ENCODE measurements around the gene PSMA7. TPM values are rescaled to one million over a fixed set of nuclear protein-coding genes. Genes with fewer than 3 reads are reported as not detected.

PSMA7 gene
- polyA plus RNA-seq, 1 donor (not counting 4 experiments of a cell fraction or from before 2014, with no cell fraction given) = 383 TPM

- H3K9me3 ChIP-seq (ENCODE audit: control insufficient read depth, low read depth, low read length) = no peaks in the 10 kb centered on the region
- no peaks in the 10 kb centered on the region for H3K9me1 ChIP-seq (ENCODE audit: control insufficient read depth, extremely low read depth, insufficient read depth, low read length)
- peaks cover 26% of the 10 kb centered on the region for H3K4me1 ChIP-seq (ENCODE audit: control insufficient read depth, extremely low read depth, insufficient read depth, low read length)
- no peak overlapping the region for H2AFZ ChIP-seq (ENCODE audit: control insufficient read depth, low read length)
- H3K36me3 ChIP-seq (ENCODE audit: control insufficient read depth in 2 of 2, extremely low read depth in 1 of 2, insufficient read depth in 2 of 2, low read length in 2 of 2) = peaks cover 17 to 23% of the 10 kb centered on the region in 2 experiments
- H3K27me3 ChIP-seq (ENCODE audit: control insufficient read depth, extremely low read depth, insufficient read depth, low read length) = no peaks in the 10 kb centered on the region
- no peak for DNase-seq (ENCODE audit: low read depth, low spot score)
- no peak for TF ChIP-seq EZH2 (IDR thresholded peaks at IDR 0.05; ENCODE audit: low read length)
- no peak for TF ChIP-seq CTCF (optimal IDR thresholded peaks at IDR 0.05 in 1 of 3, IDR thresholded peaks at IDR 0.05 in 1 of 3, conservative IDR thresholded peaks at IDR 0.05 in 1 of 3; ENCODE audit: extremely low read depth in 1 of 3, insufficient read depth in 2 of 3, low read length in 3 of 3)
- no peaks in the 10 kb centered on the region for H4K20me1 ChIP-seq (ENCODE audit: control insufficient read depth, extremely low read depth, insufficient read depth, low read length)
- no peak for FAIRE-seq
- dilution Hi-C loops (cut with MboI; ENCODE audit: extremely low pct_ligation_motif_present, low sequenced_read_pairs) = no loop called here
- H3K4me3 ChIP-seq (ENCODE audit: control insufficient read depth in 2 of 3, extremely low read depth in 1 of 3, insufficient read depth in 2 of 3, low read depth in 1 of 3, low read length in 3 of 3) = no peak overlapping the region
- H3K9ac ChIP-seq (ENCODE audit: control insufficient read depth, extremely low read depth, insufficient read depth, low read length) = no peak overlapping the region
- no peak overlapping the region for H3K4me2 ChIP-seq (ENCODE audit: control insufficient read depth, extremely low read depth, insufficient read depth, low read depth, low read length)
- peaks cover 6% of the 10 kb centered on the region for H3K79me2 ChIP-seq (ENCODE audit: control insufficient read depth, insufficient read depth, low read length)
- H3K27ac ChIP-seq (ENCODE audit: control insufficient read depth, insufficient read depth, low read length) = no peak overlapping the region
Measured at GRCh38 chr20:62162765-62163484, 19.7 kb upstream of the PSMA7 start.

DNA sequence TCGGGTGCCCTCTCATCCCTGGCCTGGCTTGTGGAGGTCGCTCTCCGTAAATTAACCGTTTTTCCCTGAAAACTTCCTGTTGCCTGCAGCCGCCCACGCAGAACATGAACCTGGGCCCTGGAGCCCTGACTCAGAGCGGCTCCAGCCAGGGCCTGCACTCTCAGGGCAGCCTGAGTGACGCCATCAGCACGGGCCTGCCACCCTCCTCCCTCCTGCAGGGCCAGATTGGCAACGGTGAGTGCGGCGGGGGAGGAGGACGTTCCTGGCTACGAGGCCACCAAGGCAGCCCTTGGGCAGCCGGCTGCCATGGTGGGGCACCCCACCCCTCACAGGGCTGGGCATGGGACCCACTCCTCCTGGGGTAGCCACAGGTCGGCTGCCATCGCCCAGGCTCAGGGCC lies 18.2 kb upstream of the PSMA7 start:
- dilution Hi-C loops (cut with MboI; ENCODE audit: extremely low pct_ligation_motif_present, low sequenced_read_pairs) = no loop called here
- TF ChIP-seq EZH2 (IDR thresholded peaks at IDR 0.05; ENCODE audit: low read length) (no peak), CTCF (optimal IDR thresholded peaks at IDR 0.05 in 1 of 3, IDR thresholded peaks at IDR 0.05 in 1 of 3, conservative IDR thresholded peaks at IDR 0.05 in 1 of 3; ENCODE audit: extremely low read depth in 1 of 3, insufficient read depth in 2 of 3, low read length in 3 of 3) (no peak)
- Histone ChIP-seq H2AFZ (ENCODE audit: control insufficient read depth, low read length) (no peak overlapping the region), H3K27ac (ENCODE audit: control insufficient read depth, insufficient read depth, low read length) (no peak overlapping the region), H3K9me3 (ENCODE audit: control insufficient read depth, low read depth, low read length) (no peaks in the 10 kb centered on the region), H4K20me1 (ENCODE audit: control insufficient read depth, extremely low read depth, insufficient read depth, low read length) (peaks cover 7% of the 10 kb centered on the region), H3K9me1 (ENCODE audit: control insufficient read depth, extremely low read depth, insufficient read depth, low read length) (peaks cover 3% of the 10 kb centered on the region), H3K4me3 (ENCODE audit: control insufficient read depth in 2 of 3, extremely low read depth in 1 of 3, insufficient read depth in 2 of 3, low read depth in 1 of 3, low read length in 3 of 3) (no peak overlapping the region), H3K9ac (ENCODE audit: control insufficient read depth, extremely low read depth, insufficient read depth, low read length) (no peak overlapping the region), H3K36me3 (ENCODE audit: control insufficient read depth in 2 of 2, extremely low read depth in 1 of 2, insufficient read depth in 2 of 2, low read length in 2 of 2) (peaks cover 20 to 21% of the 10 kb centered on the region in 2 experiments), H3K27me3 (ENCODE audit: control insufficient read depth, extremely low read depth, insufficient read depth, low read length) (no peaks in the 10 kb centered on the region), H3K79me2 (ENCODE audit: control insufficient read depth, insufficient read depth, low read length) (peaks cover 19% of the 10 kb centered on the region), H3K4me2 (ENCODE audit: control insufficient read depth, extremely low read depth, insufficient read depth, low read depth, low read length) (peak overlapping the region; percentile 46), H3K4me1 (ENCODE audit: control insufficient read depth, extremely low read depth, insufficient read depth, low read length) (peaks cover 26% of the 10 kb centered on the region)
- FAIRE-seq (no peak), DNase-seq (ENCODE audit: low read depth, low spot score) (no peak)

Data from keratinocyte (primary cell).